Amniotic epithelial cell (primary cell): ENCODE data around the gene KDM8.
A peak's percentile ranks its signal among the peaks of the same experiment; 100 is the strongest.

Source experiments
- DNase-seq: peaks from one replicate; pipeline ENCODE4 v3.0.0-alpha.2; 2010; ENCODE audit warnings: low read depth

The KDM8 gene

GRCh38 chr16:27231692-27232060 lies 28.4 kb downstream of the KDM8 start:
- no peak for DNase-seq

DNA sequence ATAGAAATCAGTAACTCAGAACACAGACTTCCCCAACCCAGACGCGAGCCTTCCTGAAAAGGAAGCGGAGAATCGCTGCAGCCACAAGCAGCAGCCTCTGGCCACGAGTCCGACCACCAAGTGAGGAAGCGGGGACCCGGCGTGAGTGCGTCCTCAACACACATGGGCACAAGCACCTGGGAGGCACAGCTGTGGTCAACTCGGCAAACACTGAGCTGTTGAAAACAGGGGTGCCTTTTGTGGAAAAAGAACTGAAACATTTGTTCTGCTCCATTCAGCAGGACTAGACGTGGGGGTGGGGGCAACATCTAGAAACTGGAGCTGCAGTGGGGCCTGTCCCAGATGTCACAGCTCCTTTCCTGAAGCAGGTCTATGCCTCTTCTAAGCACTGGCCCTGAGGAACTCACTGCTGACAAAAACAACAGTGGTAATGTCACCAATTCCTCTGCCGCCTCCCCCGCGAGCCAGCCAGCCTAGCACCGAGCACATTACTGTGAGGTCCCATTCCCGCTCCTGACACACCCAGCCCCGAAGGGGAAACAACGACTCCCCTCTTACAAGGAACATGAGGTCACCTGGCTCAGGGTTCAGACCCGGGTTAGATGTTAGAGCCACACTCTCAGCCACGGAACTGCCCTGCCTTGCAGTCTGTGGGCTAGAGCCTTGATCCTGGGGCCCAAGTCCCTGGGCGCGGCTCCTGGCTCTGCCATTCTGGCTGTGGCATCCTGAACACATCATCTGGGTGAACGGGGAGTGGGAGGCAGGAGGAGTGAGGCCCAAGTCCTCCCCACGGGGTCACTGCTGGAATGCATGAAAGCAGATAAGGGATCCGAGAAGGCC lies 29.0 kb downstream of the KDM8 start:
- DNase-seq = peak; percentile 20

DNA sequence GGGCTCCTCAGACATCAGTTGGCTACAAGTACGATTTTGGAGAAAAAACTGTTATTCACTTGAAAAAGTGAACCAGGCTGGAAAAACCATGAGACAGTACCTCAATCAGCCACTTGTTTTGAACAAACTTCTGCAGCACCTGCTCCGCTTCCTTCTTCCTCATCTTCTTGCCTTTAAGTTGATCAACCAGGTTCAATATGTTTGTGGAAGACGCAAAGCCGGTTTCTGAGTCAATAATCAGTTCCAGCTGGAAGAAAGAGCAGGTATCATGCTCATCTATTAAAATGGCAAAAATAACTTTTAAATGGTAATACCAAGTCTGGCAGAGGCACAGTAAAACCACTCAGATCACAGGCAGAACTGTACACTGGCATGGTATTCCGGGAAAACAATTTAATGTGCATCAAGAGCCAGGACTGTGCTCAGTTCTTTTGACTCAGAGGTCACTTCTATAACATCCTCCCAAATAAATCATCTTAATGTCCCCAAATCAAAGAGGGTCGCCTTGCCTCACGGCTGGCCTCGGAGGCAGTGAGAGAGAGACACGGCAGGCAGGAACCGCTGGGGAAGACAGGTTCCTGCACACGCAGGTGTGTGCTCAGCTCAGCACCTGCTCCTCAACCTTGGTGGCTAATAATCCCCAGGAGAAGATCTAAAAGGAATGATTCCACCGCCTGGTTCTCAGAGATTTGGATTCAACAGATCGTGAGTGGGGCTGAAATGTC lies 29.7 kb downstream of the KDM8 start:
- no peak for DNase-seq

DNA sequence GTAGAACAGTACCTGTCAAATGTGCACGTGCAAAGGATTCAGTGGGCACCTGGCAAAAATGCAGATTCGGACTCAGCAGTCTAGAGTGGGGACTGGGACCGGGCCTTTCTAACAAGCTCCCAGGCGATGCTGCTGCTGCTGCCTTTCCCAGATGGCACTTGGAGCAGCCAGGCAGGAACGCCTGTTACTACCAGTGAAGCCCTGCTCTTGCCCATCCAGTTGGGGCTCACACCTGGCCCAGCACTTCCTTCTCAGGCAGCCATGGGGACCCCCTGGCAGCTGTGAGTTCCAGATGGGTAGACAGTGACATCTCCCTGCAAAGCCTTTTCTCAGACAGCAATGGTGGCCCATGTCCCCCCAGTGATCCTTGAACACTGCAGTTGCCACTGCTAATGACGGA lies 30.4 kb downstream of the KDM8 start:
- DNase-seq = no peak

- no peak for DNase-seq
These were observed 30.8 kb downstream of the KDM8 start for GRCh38 chr16:27234171-27234570.

DNA sequence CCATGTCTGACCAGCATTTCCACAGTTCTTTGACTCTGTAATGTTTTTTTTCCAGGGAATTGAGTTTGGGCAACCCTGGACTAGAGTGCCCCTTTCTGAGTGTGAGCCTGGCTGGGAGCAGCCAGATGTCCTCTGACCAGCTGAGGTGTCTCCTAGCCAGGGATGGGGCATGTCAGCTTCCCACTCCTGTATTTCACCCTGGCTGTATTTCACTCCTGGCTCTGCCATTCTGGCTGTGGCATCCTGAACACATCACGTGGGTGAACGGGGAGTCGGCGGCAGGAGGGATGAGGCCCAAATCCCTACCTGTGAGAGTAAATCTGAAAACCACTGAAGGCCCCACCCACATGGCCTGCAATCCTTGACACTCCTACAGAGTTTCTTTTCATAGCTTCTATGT lies 31.3 kb downstream of the KDM8 start:
- no peak for DNase-seq

DNA sequence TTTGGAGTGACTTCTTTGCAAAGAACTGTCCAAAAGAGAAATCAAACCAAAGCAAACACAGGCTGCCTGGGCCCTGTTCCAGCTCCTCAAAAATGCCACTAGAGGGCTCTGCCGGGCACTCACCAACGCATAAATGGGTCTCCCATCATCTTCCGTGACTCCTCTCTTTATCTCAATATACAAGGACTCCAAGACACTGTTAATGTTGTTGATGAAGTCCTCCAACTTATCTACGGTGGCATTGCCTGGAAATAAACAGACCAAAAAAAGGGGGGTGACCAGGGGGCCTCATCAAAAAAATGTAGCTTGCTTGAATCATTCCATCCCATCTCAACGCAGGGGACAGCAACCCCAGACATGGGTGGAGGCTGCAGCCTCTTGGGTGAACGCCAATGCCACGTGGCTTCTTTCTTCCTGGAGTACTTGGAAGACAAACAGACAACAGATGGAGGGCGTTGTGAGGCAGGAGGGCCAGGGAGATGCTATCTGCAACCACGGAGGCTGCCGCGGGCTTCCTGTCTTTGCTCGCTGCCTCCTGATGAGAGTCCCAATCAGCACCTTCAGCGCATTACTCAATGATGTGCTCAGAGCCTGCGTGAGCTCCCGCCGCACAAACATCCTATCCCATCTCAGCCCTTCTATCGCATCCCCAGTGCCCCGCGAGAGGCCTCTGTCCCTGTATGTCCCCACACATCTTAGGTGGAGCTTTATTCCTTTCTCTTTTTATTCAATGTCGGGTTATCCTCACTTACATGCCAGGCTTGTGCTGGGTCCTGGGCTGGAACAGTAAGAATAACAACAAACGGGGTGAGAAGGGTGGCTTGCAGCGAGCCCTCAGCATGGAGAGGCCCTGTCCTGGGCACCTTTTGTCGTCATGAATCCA lies 32.0 kb downstream of the KDM8 start:
- peak; percentile 89 for DNase-seq

GRCh38 chr16:27235938-27236245 lies 32.6 kb downstream of the KDM8 start:
- DNase-seq = no peak

DNA sequence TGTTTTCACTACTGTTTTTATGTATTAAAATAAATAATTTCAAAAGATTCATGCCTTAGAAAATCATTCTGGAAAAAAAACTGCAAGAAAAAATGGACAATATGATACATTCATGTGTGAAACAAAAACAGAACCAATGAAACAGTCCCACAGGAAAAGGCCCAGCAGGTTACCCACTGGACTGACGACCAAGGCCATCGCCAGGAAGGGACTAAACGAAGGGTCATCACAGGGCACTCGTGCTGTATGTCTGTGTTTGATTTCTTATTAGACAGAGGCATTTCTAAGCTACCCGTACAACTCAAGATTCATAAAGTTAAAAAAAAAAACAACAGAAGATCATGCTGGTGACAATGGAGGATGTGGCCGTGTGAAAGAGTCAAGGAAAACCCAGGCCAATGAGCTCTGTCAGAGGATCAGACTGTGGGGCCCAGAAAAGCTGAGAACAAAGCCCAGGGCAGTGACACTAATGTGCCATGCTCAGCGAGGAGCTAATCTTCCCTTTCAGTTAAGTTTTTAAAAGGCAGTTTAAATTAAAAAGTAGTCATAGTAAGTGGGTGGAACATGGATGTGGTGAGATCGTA lies 33.4 kb downstream of the KDM8 start:
- DNase-seq = no peak

GRCh38 chr16:27237219-27238015 lies 34.1 kb downstream of the KDM8 start:
- DNase-seq = peak; percentile 62

DNA sequence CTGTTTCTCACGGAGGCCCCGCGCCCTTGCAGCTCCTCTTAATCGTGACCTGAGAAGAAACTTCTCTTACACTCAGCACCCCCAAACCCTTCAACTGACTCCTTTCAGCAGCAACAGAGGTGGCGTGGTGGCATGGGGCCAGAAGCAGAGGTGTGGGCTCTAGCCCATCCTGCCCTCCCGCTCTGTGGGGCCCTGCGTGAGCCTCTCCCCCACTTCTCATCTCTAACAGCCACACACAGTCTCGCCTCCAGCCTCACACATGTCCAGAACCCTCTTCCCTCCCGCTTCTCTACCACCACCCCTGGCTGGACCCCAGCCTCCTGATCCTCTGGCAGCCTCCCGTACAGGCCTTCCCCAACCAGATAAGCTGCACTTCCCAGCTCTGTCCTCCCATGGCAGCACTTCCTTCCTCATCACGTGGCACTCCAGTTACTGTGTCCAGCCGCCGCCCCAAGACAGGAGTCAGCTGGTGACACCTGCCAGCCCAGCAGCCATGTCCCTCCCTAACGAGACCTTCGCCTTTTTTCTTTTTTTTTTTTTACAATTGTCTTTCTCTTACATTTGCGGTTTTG lies 34.8 kb downstream of the KDM8 start:
- no peak for DNase-seq

DNA sequence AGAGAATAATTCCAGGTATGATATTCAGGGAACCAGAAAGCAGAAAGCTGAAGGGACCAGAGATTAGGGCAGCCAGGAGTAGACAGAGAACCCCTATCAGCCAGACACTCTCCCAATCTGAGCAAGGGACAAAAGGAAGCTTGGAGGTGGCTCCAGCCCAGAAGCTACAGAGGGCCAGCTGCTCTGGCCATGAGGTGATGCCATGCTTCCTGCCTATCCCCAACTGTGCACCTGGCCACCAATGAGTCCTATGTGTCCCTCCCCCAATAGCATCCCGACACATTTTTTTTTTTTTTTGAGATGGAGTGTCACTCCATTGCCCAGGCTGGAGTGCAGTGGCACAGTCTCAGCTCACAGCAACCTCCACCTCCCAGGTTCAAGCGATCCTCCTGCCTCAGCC lies 35.3 kb downstream of the KDM8 start:
- DNase-seq = no peak

- no peak for DNase-seq
These were observed 35.7 kb downstream of the KDM8 start for GRCh38 chr16:27239026-27239425.

DNA sequence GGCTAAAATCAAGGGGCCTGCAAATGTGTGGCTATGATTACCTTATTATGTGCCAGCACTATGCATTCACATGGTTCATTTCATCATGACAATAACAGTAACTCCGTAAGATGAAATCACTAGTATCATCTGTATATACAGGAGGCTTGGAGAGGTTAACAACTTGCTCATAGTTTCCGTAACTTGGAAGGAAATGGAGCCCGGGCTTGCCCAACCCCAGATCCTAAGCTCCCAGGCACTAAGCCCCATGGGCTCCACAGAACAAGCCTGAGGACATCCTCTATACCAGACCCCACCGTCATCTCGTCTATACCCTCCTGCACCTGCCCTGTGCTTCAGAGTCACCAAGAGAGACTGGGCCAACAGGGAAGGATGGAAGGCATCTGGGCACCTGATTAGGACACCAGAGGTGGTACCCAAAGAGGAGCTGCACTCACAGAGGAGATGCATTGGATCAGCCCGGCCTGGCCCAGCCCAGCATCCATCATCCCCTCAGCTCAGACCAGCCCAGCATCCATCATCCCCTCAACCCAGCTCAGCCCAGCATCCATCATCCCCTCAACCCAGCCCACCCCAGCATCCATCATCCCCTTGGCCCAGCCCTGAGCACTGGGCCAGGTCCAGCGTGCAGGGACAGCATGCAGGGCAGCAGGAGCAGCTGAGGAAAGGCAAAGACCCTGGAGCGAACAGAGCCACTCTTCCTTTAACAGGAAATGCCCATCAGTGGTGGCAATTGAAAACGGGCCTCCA lies 36.8 kb downstream of the KDM8 start:
- DNase-seq = peak; percentile 19

- peak; percentile 52 for DNase-seq
These were observed 37.7 kb downstream of the KDM8 start for GRCh38 chr16:27240948-27241531.

- no peak for DNase-seq
These were observed 38.3 kb downstream of the KDM8 start for GRCh38 chr16:27241658-27242057.

DNA sequence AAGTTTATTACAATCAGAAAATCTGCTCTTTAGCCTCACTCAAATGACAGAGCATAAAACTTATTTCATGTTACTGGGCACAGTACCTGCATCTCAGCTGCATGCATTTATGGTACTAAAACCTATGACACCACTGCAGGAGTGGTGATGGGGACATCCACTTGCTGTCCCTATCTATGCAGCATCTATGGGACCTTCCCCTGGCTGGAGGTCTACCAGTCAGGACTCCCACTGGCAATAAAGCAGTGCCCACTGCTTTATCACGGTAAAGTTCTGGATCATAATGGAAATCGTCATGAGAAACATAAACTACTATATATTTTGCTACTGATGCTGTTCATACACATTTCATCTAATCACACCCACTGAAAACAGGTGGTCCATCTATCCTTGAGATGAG lies 39.1 kb downstream of the KDM8 start:
- no peak for DNase-seq

DNA sequence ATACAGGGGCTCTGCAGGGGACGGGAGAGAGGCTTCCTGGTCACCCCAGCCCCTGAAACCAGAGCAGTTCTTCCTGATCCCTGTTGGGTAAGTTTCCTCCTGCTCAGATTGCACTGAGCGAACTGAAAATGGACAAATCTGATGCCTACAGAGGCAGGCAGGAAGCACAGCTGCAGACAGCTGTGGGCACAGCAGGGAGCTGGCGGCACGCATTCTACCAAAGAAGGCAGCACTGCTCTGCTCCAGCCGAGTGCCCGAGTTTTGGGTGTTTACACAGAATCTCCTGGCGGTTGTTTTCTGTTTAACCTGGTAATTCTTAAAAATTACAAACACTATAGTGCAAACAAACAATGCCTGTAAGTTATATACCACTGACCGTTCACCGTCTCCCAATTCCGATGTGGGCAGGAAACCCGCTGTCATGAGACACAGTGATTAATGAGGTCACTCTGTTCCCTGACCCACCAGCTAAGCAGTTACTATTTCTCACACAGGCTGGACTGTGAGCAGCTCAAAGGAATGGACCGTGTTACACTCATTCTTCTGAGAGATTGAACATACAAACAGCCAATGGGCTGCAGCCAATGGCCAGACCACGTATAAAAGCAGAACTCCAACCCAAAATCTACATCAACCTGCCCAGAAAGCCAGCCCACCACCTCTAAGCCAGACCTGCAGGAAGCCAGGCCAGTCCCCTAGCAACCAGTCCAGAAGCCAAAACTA lies 39.7 kb downstream of the KDM8 start:
- peak; percentile 91 for DNase-seq

- DNase-seq = no peak
These were observed 40.5 kb downstream of the KDM8 start for GRCh38 chr16:27243725-27244362.
